ENCODE measurements around the gene IL12RB2. TPM values are rescaled to one million over a fixed set of nuclear protein-coding genes. Genes with fewer than 3 reads are reported as not detected.
A peak's percentile ranks its signal among the peaks of the same experiment; 100 is the strongest.

IL12RB2 gene
- total and polyA plus RNA-seq, 2 of the 13 experiments (the other 11 are each of a cell fraction or from before 2014, with no cell fraction given) = not detected

GRCh38 chr1:67429011-67429527, 121.4 kb downstream of the IL12RB2 start:
- Histone ChIP-seq H3K9me3 (ENCODE audit: low read length) (no peaks in the 10 kb centered on the region), H3K9ac (ENCODE audit: insufficient read depth, low read depth, low read length) (peak overlapping the region; percentile 93), H3K4me3 (replicated peaks in 1 of 3; ENCODE audit: insufficient read depth in 1 of 3, low read depth in 2 of 3, low read length in 3 of 3) (peak overlapping the region; percentile 74 to 96 (median 77)), H3K36me3 (replicated peaks in 1 of 2; ENCODE audit: control insufficient read depth in 1 of 2, insufficient read depth in 2 of 2, low read length in 2 of 2) (peaks cover 8 to 21% of the 10 kb centered on the region in 2 experiments), H3K79me2 (ENCODE audit: insufficient read depth, low read length) (peaks cover 61% of the 10 kb centered on the region), H3K27me3 (ENCODE audit: control insufficient read depth in 1 of 2, insufficient read depth in 2 of 2, low read length in 2 of 2) (no peaks in the 10 kb centered on the region; a peak in 1 of 5 replicates), H4K20me1 (ENCODE audit: insufficient read depth, low read length) (peaks cover 56% of the 10 kb centered on the region), H3K27ac (ENCODE audit: extremely low read length, insufficient read depth, low read length) (peak overlapping the region; percentile 93), H3K4me1 (ENCODE audit: insufficient read depth, low read length) (peaks cover 42% of the 10 kb centered on the region), H2AFZ (ENCODE audit: low read length) (no peak overlapping the region), H3K4me2 (ENCODE audit: low read depth, low read length) (peak overlapping the region; percentile 80)
- WGBS (ENCODE audit: low lambda C conversion rate) = 2% methylated on average over 23 of the region's 25 CpGs
- in situ Hi-C loops (cut with HindIII; ENCODE audit: extremely low pct_ligation_motif_present, low pct_unique_long_range_greater_than_20kb) (no loop called here), intact Hi-C loops (cut with micrococcal nuclease; ENCODE audit: unreplicated experiment) (loop anchor here (5.0 kb wide), 1 partner anchor 258 kb away; the partner anchor contains the start of gene GADD45A)
- no peak for ATAC-seq
- ChIA-PET POLR2A (interaction anchor here (0.8 to 3.0 kb wide), 4 partner anchors 21 to 256 kb away, joined by 4 to 15 read pairs (median 6); partner anchors contain the start of gene GADD45A), CTCF (ENCODE audit: low intra/inter-chr PET ratio, low total read pairs) (no interaction called here)
- no peak for DNase-seq (ENCODE audit: low spot score)
- no peak for FAIRE-seq
- BruUV-seq (replicated peaks) = no TSS peak
- TF ChIP-seq KAT8 (CRISPR knock-in tag; IDR thresholded peaks at IDR 0.05) (no peak), HMG20A (CRISPR knock-in tag; IDR thresholded peaks at IDR 0.05; ENCODE audit: borderline replicate concordance) (no peak), FOXA1 (IDR thresholded peaks at IDR 0.05) (no peak), FOXA1 (CRISPR knock-in tag; IDR thresholded peaks at IDR 0.05) (no peak), DPF2 (CRISPR knock-in tag; IDR thresholded peaks at IDR 0.05; ENCODE audit: borderline replicate concordance, low read depth) (no peak), ZNF557 (CRISPR knock-in tag; IDR thresholded peaks at IDR 0.05) (no peak), ZNF639 (CRISPR knock-in tag; conservative IDR thresholded peaks at IDR 0.05) (no peak), RXRA (CRISPR knock-in tag; IDR thresholded peaks at IDR 0.05) (no peak), PLRG1 (conservative IDR thresholded peaks at IDR 0.05) (no peak), HDAC1 (CRISPR knock-in tag; IDR thresholded peaks at IDR 0.05) (no peak), MIXL1 (CRISPR knock-in tag; IDR thresholded peaks at IDR 0.05) (no peak), ZFP36 (IDR thresholded peaks at IDR 0.05; ENCODE audit: borderline replicate concordance, low read depth, low read length, partially characterized antibody) (no peak), NFE2L2 (IDR thresholded peaks at IDR 0.05; ENCODE audit: low read length) (no peak), ZNF530 (CRISPR knock-in tag; IDR thresholded peaks at IDR 0.05; ENCODE audit: low read depth) (no peak), MLX (CRISPR knock-in tag; IDR thresholded peaks at IDR 0.05) (no peak), TOPORS (CRISPR knock-in tag; IDR thresholded peaks at IDR 0.05) (no peak)
- TF ChIP-seq, protein P1, sequence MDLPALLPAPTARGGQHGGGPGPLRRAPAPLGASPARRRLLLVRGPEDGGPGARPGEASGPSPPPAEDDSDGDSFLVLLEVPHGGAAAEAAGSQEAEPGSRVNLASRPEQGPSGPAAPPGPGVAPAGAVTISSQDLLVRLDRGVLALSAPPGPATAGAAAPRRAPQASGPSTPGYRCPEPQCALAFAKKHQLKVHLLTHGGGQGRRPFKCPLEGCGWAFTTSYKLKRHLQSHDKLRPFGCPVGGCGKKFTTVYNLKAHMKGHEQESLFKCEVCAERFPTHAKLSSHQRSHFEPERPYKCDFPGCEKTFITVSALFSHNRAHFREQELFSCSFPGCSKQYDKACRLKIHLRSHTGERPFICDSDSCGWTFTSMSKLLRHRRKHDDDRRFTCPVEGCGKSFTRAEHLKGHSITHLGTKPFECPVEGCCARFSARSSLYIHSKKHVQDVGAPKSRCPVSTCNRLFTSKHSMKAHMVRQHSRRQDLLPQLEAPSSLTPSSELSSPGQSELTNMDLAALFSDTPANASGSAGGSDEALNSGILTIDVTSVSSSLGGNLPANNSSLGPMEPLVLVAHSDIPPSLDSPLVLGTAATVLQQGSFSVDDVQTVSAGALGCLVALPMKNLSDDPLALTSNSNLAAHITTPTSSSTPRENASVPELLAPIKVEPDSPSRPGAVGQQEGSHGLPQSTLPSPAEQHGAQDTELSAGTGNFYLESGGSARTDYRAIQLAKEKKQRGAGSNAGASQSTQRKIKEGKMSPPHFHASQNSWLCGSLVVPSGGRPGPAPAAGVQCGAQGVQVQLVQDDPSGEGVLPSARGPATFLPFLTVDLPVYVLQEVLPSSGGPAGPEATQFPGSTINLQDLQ (CRISPR knock-in tag; IDR thresholded peaks at IDR 0.05) = 0 out of 2 replicates have a peak, but pooled peaks have one; percentile 41
- TF ChIP-seq, protein P2, sequence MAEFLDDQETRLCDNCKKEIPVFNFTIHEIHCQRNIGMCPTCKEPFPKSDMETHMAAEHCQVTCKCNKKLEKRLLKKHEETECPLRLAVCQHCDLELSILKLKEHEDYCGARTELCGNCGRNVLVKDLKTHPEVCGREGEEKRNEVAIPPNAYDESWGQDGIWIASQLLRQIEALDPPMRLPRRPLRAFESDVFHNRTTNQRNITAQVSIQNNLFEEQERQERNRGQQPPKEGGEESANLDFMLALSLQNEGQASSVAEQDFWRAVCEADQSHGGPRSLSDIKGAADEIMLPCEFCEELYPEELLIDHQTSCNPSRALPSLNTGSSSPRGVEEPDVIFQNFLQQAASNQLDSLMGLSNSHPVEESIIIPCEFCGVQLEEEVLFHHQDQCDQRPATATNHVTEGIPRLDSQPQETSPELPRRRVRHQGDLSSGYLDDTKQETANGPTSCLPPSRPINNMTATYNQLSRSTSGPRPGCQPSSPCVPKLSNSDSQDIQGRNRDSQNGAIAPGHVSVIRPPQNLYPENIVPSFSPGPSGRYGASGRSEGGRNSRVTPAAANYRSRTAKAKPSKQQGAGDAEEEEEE (CRISPR knock-in tag; IDR thresholded peaks at IDR 0.05; ENCODE audit: borderline replicate concordance) = no peak
- TF ChIP-seq, protein P3, sequence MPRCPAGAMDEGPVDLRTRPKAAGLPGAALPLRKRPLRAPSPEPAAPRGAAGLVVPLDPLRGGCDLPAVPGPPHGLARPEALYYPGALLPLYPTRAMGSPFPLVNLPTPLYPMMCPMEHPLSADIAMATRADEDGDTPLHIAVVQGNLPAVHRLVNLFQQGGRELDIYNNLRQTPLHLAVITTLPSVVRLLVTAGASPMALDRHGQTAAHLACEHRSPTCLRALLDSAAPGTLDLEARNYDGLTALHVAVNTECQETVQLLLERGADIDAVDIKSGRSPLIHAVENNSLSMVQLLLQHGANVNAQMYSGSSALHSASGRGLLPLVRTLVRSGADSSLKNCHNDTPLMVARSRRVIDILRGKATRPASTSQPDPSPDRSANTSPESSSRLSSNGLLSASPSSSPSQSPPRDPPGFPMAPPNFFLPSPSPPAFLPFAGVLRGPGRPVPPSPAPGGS (CRISPR knock-in tag; IDR thresholded peaks at IDR 0.05) = no peak
